ENCODE results near the gene XRCC1. TPM values are rescaled to one million over a fixed set of nuclear protein-coding genes. Genes with fewer than 3 reads are reported as not detected.

The XRCC1 gene
- total RNA-seq, 1 donor from 2014 or later = 20.9 TPM

DNA sequence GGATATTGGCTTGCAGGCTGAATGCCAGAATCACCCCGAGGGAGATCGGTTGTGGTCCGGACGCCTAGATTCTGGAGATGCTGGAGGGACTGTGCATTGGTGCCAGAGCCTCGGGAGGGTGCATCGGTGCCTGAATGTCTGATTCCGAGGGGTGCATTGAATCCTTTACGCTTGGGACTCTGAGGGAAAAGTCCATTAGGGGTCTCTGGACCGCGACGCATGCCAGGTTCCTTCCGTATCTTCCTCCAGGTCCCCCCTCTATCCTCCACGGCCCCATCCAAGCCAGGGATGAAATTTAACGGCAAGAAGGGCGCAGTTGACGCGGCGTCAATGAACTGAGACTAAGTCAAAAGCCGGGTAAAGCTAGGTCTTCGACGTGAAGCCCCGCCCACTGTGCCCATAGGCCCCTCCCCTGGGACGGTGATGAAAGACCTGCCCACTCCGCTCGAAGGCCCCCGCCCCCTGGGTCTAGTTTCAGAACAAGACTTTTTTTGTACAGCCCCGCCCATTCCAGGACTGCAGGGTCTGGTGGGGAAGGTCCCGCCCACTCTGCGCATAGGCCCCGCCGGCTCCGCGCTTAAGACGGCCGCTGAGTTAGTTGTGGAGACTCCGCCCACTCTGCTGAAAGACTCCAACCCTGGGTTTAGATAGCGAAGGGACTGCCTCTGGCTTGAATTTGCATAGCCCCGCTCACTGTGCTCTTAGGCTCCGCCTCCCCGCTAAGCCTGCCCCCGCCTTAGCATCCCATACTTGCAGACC, 41.6 kb downstream of the XRCC1 start:
- Histone ChIP-seq H3K27me3 (no peaks in the 10 kb centered on the region), H3K4me1 (peaks cover 28% of the 10 kb centered on the region), H3K4me3 (peak overlapping the region; percentile 58 to 61), H3K36me3 (peaks cover 0 to 5% of the 10 kb centered on the region in 2 donors), H3K9me3 (no peaks in the 10 kb centered on the region), H3K27ac (peak overlapping the region; percentile 96)
- intact Hi-C loops (cut with DNase I) = no loop called here
- DNase-seq (ENCODE audit: extremely low spot score in 2 of 2) = peak in 1 of 2 donors; percentile 99
- TF ChIP-seq, protein P1, sequence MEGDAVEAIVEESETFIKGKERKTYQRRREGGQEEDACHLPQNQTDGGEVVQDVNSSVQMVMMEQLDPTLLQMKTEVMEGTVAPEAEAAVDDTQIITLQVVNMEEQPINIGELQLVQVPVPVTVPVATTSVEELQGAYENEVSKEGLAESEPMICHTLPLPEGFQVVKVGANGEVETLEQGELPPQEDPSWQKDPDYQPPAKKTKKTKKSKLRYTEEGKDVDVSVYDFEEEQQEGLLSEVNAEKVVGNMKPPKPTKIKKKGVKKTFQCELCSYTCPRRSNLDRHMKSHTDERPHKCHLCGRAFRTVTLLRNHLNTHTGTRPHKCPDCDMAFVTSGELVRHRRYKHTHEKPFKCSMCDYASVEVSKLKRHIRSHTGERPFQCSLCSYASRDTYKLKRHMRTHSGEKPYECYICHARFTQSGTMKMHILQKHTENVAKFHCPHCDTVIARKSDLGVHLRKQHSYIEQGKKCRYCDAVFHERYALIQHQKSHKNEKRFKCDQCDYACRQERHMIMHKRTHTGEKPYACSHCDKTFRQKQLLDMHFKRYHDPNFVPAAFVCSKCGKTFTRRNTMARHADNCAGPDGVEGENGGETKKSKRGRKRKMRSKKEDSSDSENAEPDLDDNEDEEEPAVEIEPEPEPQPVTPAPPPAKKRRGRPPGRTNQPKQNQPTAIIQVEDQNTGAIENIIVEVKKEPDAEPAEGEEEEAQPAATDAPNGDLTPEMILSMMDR (IDR thresholded peaks at IDR 0.05) = no peak
- TF ChIP-seq POLR2A (IDR thresholded peaks at IDR 0.05) = no peak
- TF ChIP-seq POLR2AphosphoS5 (IDR thresholded peaks at IDR 0.05; ENCODE audit: insufficient read depth in 1 of 2, low read depth in 1 of 2) = peak; percentile 77 to 82

DNA sequence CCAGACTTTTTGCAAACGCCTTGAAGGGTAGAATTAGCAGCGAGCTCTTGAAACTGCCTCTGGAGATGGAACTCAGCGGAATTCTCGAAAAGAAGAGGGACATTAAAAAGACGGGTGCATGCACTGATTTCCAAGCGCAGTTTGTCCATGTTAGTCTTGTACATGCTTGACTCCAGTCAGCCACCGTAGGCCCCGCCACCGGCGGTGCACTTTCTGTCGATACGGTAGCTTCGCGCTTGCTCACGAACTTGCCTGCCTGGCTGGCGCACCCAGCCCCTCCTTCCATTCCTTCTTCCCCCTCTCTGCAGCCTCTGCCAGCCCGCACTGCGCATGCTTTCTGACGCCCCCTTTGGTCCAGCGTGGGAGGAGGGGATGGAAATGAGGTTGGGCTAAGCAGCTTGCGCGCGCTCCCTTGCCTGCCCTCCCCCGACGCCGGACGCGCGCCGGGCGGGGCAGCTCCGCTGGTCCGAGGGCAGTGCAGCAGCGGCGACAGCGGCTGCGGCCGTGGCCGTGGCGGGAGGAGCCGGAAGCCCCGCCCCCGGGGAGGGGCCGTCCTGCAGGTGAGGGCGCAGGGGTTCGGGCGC, 42.3 kb downstream of the XRCC1 start, which contains the start of gene ZNF575:
ZNF575 (plus strand) TSS at position 227 of the 584 bp plus-strand sequence. CDS start 1,235 bp downstream, outside the sequence.
- Histone ChIP-seq H3K9me3 (no peaks in the 10 kb centered on the region), H3K27ac (peak within 1 kb of the TSS; percentile 96), H3K4me3 (peak within 1 kb of the TSS; percentile 58 to 61), H3K4me1 (peaks cover 34% of the 10 kb centered on the region), H3K27me3 (no peaks in the 10 kb centered on the region), H3K36me3 (no peaks in the 10 kb centered on the region)
- TF ChIP-seq, protein P1 (IDR thresholded peaks at IDR 0.05) = no peak
- TF ChIP-seq POLR2A (IDR thresholded peaks at IDR 0.05) (no peak), POLR2AphosphoS5 (IDR thresholded peaks at IDR 0.05; ENCODE audit: insufficient read depth in 1 of 2, low read depth in 1 of 2) (peak; percentile 36 to 68)
- intact Hi-C loops (cut with DNase I) = no loop called here
- DNase-seq (ENCODE audit: extremely low spot score in 2 of 2) = peak in 1 of 2 donors; percentile 93

DNA sequence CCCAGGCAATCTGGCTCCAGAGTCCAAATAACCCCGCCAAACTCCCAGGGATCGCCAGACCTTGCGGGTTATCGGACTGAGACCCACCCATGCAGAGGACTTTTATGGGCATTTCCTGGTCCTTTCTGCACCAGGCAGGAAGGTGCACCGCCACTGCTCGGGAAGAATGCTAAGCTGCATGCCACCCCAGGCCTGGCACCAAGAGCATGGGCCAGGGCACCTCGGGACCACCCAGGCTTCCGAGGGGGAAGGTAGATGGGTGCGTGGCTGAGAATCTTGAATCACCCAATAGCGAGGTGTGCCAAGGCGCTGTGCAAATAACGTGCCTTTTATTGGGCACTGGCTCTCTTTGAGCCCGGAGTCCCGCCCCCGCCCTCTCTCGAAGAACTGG, 42.8 kb downstream of the XRCC1 start:
- intact Hi-C loops (cut with DNase I) = no loop called here
- Histone ChIP-seq H3K27ac (peak overlapping the region; percentile 96), H3K27me3 (no peaks in the 10 kb centered on the region), H3K9me3 (no peaks in the 10 kb centered on the region), H3K4me3 (peak overlapping the region; percentile 58 to 61), H3K36me3 (no peaks in the 10 kb centered on the region), H3K4me1 (peaks cover 39% of the 10 kb centered on the region)
- no peak for TF ChIP-seq POLR2A (IDR thresholded peaks at IDR 0.05)
- no peak for TF ChIP-seq POLR2AphosphoS5 (IDR thresholded peaks at IDR 0.05; ENCODE audit: insufficient read depth in 1 of 2, low read depth in 1 of 2)
- TF ChIP-seq, protein P1 (IDR thresholded peaks at IDR 0.05) = no peak
- DNase-seq (ENCODE audit: extremely low spot score in 2 of 2) = no peak

DNA sequence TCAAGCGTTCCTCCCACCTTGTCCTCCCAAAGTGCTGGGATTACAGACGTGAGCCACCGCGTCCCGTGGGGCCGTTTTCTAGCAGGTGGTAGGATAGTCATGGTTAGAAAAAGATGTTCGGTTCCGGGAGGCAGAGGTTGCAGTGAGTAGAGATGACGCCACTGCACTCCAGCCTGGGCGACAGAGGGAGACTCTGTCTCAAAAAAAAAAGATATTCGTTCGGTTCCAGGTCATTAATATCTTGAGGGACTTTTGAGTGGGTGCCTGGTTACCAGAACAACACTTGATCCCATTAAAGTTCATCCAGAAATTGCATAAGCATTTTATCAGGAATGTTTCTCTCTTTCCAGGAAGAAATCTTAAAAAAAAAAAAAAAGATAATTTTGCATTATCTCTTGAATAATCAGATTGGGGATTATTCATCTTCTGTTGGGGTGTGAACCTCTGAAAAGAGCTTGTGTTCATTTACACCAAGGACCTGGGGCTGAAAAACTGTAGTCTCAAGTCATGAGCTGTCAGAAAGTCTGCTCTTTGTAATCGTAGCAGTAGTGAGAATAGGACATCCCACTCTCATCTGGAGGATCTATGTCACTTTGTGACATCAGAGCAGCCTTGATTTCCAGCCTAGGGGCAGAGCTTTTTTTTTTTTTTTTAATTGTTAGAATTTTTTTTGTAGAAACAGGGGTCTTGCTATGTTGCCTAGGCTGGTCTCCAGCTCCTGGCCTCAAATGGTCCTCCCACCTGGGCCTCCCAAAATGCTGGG, 47.3 kb downstream of the XRCC1 start:
- TF ChIP-seq POLR2AphosphoS5 (IDR thresholded peaks at IDR 0.05; ENCODE audit: insufficient read depth in 1 of 2, low read depth in 1 of 2) (peak in 1 of 2 donors; percentile 13), POLR2A (IDR thresholded peaks at IDR 0.05) (no peak)
- TF ChIP-seq, protein P1 (IDR thresholded peaks at IDR 0.05) = no peak
- intact Hi-C loops (cut with DNase I) = no loop called here
- Histone ChIP-seq H3K27ac (peak overlapping the region; percentile 84), H3K9me3 (no peaks in the 10 kb centered on the region), H3K4me1 (peaks cover 51% of the 10 kb centered on the region), H3K4me3 (peak overlapping the region in 1 of 2 donors; percentile 77), H3K36me3 (no peaks in the 10 kb centered on the region), H3K27me3 (no peaks in the 10 kb centered on the region)
- no peak for DNase-seq (ENCODE audit: extremely low spot score in 2 of 2)
